Glutamatergic neuron (in vitro differentiated cells): ENCODE results near the gene CFAP97. TPM values are rescaled to one million over a fixed set of nuclear protein-coding genes. Genes with fewer than 3 reads are reported as not detected.
A peak's percentile ranks its signal among the peaks of the same experiment; 100 is the strongest.
"Not testable (repeated sequence)": the region's sequence is repeated elsewhere in the genome, so short reads cannot be mapped to it uniquely, and the experiment has no call there.

Source experiments
- DNase-seq: peaks from one replicate; pipeline ENCODE4 v3.0.0; 2022
- H3K27ac Mint-ChIP-seq: one replicate; pipeline ENCODE4 v1.8.0; 2020; ENCODE audit warnings: mild to moderate bottlenecking, mixed read lengths, inconsistent platforms; ENCODE audit not compliant: unreplicated experiment
- H3K27me3 Mint-ChIP-seq: one replicate; pipeline ENCODE4 v1.8.0; 2020; ENCODE audit warnings: mild to moderate bottlenecking, moderate library complexity, mixed read lengths, inconsistent platforms; ENCODE audit not compliant: unreplicated experiment
- H3K36me3 Mint-ChIP-seq: one replicate; pipeline ENCODE4 v1.8.0; 2020; ENCODE audit warnings: mild to moderate bottlenecking, mixed read lengths, inconsistent platforms; ENCODE audit not compliant: unreplicated experiment
- H3K4me1 Mint-ChIP-seq: one replicate; pipeline ENCODE4 v1.8.0; 2020; ENCODE audit warnings: mild to moderate bottlenecking, low read depth, mixed read lengths, inconsistent platforms; ENCODE audit not compliant: unreplicated experiment
- H3K4me3 Mint-ChIP-seq: one replicate; pipeline ENCODE4 v1.8.0; 2020; ENCODE audit warnings: mild to moderate bottlenecking, mixed read lengths, inconsistent platforms; ENCODE audit not compliant: unreplicated experiment
- H3K9me3 Mint-ChIP-seq: one replicate; pipeline ENCODE4 v1.8.0; 2020; ENCODE audit warnings: mild to moderate bottlenecking, moderate library complexity, mixed read lengths, inconsistent platforms; ENCODE audit not compliant: unreplicated experiment
- CTCF ChIP-seq: fragments of 200-600 bp; sonication (generic); IDR thresholded peaks from one replicate; pipeline ENCODE4 v1.5.0; 2021; ENCODE audit not compliant: partially characterized antibody, unreplicated experiment
- total RNA-seq: library from RNA; stranded (reverse); fragmentation: NEBNext Ultra II Directional; extraction: Animal tissue kit (Norgen Biotek cat#: 25700); gene quantifications from one replicate; pipeline ENCODE4 v1.2.1, GENCODE V29; 2021; ENCODE audit not compliant: unreplicated experiment

CFAP97 gene
- total RNA-seq, 1 donor from 2014 or later = 28.4 TPM

GRCh38 chr4:185205697-185206342, 2.0 kb upstream of the CFAP97 start:
- Mint-ChIP-seq H3K27ac (no peak overlapping the region), H3K9me3 (peaks cover 10% of the 10 kb centered on the region), H3K36me3 (no peaks in the 10 kb centered on the region), H3K27me3 (peaks cover 12% of the 10 kb centered on the region), H3K4me3 (no peak overlapping the region), H3K4me1 (peaks cover 9% of the 10 kb centered on the region)
- no peak for DNase-seq
- TF ChIP-seq CTCF = no peak

DNA sequence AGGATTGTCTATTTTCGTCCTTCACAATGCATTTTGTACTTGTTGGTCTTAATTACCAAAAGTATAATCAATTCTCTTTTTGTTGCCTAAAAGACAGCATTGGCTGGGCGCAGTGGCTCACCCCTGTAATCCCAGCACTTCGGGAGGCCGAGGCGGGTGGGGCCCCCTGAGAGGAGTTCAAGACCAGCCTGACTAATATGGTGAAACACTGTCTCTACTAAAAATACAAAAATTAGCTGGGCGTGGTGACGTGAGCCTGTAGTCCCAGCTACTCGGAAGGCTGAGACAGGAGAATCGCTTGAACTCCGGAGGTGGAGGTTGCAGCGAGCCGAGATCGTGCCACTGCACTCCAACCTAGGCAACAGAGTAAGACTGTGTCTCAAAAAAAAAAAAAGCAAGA, 1.3 kb upstream of the CFAP97 start:
- not testable (repeated sequence) for H3K4me1 Mint-ChIP-seq, DNase-seq, H3K9me3 Mint-ChIP-seq, H3K36me3 Mint-ChIP-seq, H3K27ac Mint-ChIP-seq
- H3K27me3 Mint-ChIP-seq = peaks cover 12% of the 10 kb centered on the region
- peak overlapping the region; percentile 18 for H3K4me3 Mint-ChIP-seq

DNA sequence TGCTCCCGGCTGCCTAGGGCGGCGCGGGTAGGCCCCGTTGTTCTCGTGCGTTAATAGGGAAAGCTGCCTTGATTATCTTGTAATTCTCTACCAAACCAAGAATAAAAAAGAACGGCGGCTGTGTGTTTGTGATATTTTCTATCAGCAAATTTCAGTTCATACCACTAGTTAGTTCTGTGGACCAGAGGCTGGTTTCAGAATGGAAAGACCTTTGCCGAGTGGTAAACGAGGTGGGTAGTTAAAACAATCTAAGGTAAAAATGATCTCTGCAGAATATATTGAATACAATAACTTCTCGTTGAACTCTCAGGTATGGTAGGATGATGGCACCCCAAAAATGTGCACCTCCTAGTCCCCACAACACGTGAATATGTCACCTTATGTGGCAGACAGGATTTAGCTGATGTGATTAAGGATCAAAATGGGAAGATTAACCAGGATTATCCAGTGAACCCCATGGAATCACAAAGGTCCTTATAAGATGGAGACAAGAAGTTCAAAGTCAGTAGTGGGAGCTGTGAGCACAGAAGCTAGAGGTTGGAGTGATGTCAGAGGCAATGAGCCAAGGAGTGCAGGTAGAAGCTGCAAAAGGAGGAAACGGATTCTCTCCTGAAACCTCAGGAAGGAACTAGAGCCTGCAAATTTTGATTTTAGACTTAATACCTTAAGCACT, 574 bp upstream of the CFAP97 start:
- Mint-ChIP-seq H3K4me3 (peak overlapping the region; percentile 83), H3K27me3 (peaks cover 12% of the 10 kb centered on the region), H3K9me3 (peaks cover 9% of the 10 kb centered on the region), H3K4me1 (peaks cover 9% of the 10 kb centered on the region), H3K27ac (peak overlapping the region; percentile 59), H3K36me3 (no peaks in the 10 kb centered on the region)
- TF ChIP-seq CTCF = no peak
- no peak for DNase-seq

DNA sequence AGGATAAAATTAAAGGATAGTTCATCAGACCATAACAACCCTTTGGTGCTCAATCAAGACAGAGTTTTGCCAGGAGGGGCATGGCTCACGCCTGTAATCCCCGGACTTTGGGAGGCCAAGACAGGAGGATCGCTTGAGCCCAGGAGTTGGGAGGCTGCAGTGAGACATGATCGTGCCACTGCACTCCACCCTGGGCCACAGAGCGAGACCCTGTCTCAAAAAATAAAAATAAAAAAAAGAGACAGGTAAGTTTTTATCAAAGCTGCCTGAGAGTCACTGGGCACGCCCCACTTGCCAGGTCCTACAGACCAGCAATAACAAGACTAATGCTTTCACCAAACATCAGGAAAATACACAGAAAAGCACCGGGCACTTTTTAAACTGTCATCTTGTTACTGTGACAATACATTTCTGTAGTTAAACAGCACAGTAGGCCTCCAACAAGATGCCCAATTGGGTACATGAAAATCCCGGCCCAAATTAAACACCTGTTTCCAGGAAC, 765 bp downstream of the CFAP97 start:
- Mint-ChIP-seq H3K27me3 (peaks cover 7% of the 10 kb centered on the region), H3K9me3 (peaks cover 6% of the 10 kb centered on the region), H3K4me1 (peaks cover 9% of the 10 kb centered on the region), H3K27ac (peak overlapping the region; percentile 81), H3K4me3 (peak overlapping the region; percentile 94), H3K36me3 (no peaks in the 10 kb centered on the region)
- DNase-seq = no peak
- no peak for TF ChIP-seq CTCF

- H3K4me1 Mint-ChIP-seq = peaks cover 9% of the 10 kb centered on the region
- no peak for DNase-seq
- peaks cover 7% of the 10 kb centered on the region for H3K27me3 Mint-ChIP-seq
- H3K9me3 Mint-ChIP-seq = peaks cover 6% of the 10 kb centered on the region
- H3K27ac Mint-ChIP-seq = no peak overlapping the region
- TF ChIP-seq CTCF = no peak
- H3K36me3 Mint-ChIP-seq = no peaks in the 10 kb centered on the region
- H3K4me3 Mint-ChIP-seq = peak overlapping the region; percentile 94
Observed at GRCh38 chr4:185201977-185202962, 1.5 kb downstream of the CFAP97 start.

- H3K27ac Mint-ChIP-seq, H3K4me1 Mint-ChIP-seq, DNase-seq, H3K9me3 Mint-ChIP-seq, H3K4me3 Mint-ChIP-seq, H3K27me3 Mint-ChIP-seq, H3K36me3 Mint-ChIP-seq: not testable (repeated sequence)
Observed at GRCh38 chr4:185198189-185198588, 5.6 kb downstream of the CFAP97 start.
